ENCODE data around the gene GAN. TPM values are rescaled to one million over a fixed set of nuclear protein-coding genes. Genes with fewer than 3 reads are reported as not detected.

The GAN gene
- total RNA-seq, 1 donor = 9.1 TPM

- no peak overlapping the region for H3K4me3 ChIP-seq (ENCODE audit: low read depth, low read length)
- no peak for TF ChIP-seq CTCF (IDR thresholded peaks at IDR 0.05; ENCODE audit: insufficient read depth, low read depth, low read length)
- DNase-seq (ENCODE audit: low read depth) = no peak
Observed at GRCh38 chr16:81347425-81347824, 32.7 kb downstream of the GAN start.

GRCh38 chr16:81349608-81350305, 35.0 kb downstream of the GAN start:
- TF ChIP-seq CTCF (IDR thresholded peaks at IDR 0.05; ENCODE audit: insufficient read depth, low read depth, low read length) = no peak
- no peak overlapping the region for H3K4me3 ChIP-seq (ENCODE audit: low read depth, low read length)
- DNase-seq (ENCODE audit: low read depth) = no peak

- DNase-seq (ENCODE audit: low read depth) = peak; percentile 28
- no peak overlapping the region for H3K4me3 ChIP-seq (ENCODE audit: low read depth, low read length)
- peak; percentile 28 for TF ChIP-seq CTCF (IDR thresholded peaks at IDR 0.05; ENCODE audit: insufficient read depth, low read depth, low read length)
Observed at GRCh38 chr16:81350306-81350615, 35.5 kb downstream of the GAN start.

- no peak for TF ChIP-seq CTCF (IDR thresholded peaks at IDR 0.05; ENCODE audit: insufficient read depth, low read depth, low read length)
- no peak for DNase-seq (ENCODE audit: low read depth)
- no peak overlapping the region for H3K4me3 ChIP-seq (ENCODE audit: low read depth, low read length)
Observed at GRCh38 chr16:81353895-81354294, 39.1 kb downstream of the GAN start.

- DNase-seq (ENCODE audit: low read depth) = peak; percentile 69
- no peak overlapping the region for H3K4me3 ChIP-seq (ENCODE audit: low read depth, low read length)
- TF ChIP-seq CTCF (IDR thresholded peaks at IDR 0.05; ENCODE audit: insufficient read depth, low read depth, low read length) = no peak
Observed at GRCh38 chr16:81357711-81358260, 43.0 kb downstream of the GAN start.

- DNase-seq (ENCODE audit: low read depth) = no peak
- no peak overlapping the region for H3K4me3 ChIP-seq (ENCODE audit: low read depth, low read length)
- TF ChIP-seq CTCF (IDR thresholded peaks at IDR 0.05; ENCODE audit: insufficient read depth, low read depth, low read length) = no peak
Observed at GRCh38 chr16:81358860-81359259, 44.1 kb downstream of the GAN start.

- no peak for DNase-seq (ENCODE audit: low read depth)
- no peak for TF ChIP-seq CTCF (IDR thresholded peaks at IDR 0.05; ENCODE audit: insufficient read depth, low read depth, low read length)
- no peak overlapping the region for H3K4me3 ChIP-seq (ENCODE audit: low read depth, low read length)
Observed at GRCh38 chr16:81360135-81360534, 45.4 kb downstream of the GAN start.
